ENCODE results near the gene CEP164. TPM values are rescaled to one million over a fixed set of nuclear protein-coding genes. Genes with fewer than 3 reads are reported as not detected.

The CEP164 gene
- total RNA-seq, 1 donor from 2014 or later: 5.9 TPM

DNA sequence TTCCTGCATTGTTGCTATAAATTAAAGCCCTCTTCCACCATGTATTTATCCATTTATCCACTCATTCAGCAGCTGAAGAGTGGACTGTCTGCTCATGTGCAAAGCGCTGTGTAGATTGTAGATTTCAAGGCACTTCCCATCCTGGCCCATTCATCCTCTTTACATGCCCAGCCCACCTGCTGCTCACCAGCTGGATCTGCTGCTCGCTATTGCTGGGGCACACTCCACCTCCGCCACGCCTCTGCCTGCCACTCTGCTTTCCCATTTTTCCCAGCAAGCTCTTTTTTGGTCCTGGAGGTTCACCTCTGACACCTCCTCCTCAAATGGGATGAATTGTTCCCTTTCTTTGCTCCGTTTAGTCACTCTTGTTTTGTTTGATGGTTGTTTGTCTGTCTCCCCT, 48.3 kb downstream of the CEP164 start:
- intact Hi-C loops (cut with micrococcal nuclease): no loop called here
- no peak for DNase-seq
- peaks cover 34% of the 10 kb centered on the region for H3K4me1 ChIP-seq
- no peak overlapping the region for H3K27ac ChIP-seq (replicated peaks)
- no peak for TF ChIP-seq CTCF (IDR thresholded peaks at IDR 0.05; ENCODE audit: borderline replicate concordance)
- peaks cover 51% of the 10 kb centered on the region for H3K36me3 ChIP-seq
- H3K9me3 ChIP-seq (replicated peaks): no peaks in the 10 kb centered on the region
- H3K27me3 ChIP-seq (ENCODE audit: low read depth): no peaks in the 10 kb centered on the region
- no peak overlapping the region for H3K4me3 ChIP-seq

- TF ChIP-seq CTCF (IDR thresholded peaks at IDR 0.05; ENCODE audit: borderline replicate concordance): no peak
- Histone ChIP-seq H3K27ac (replicated peaks) (no peak overlapping the region), H3K9me3 (replicated peaks) (no peaks in the 10 kb centered on the region), H3K4me1 (peaks cover 34% of the 10 kb centered on the region), H3K27me3 (ENCODE audit: low read depth) (no peaks in the 10 kb centered on the region), H3K4me3 (no peak overlapping the region), H3K36me3 (peaks cover 51% of the 10 kb centered on the region)
- DNase-seq: peak; percentile 36
- intact Hi-C loops (cut with micrococcal nuclease): no loop called here
These were observed 48.9 kb downstream of the CEP164 start for GRCh38 chr11:117376517-117376916.

GRCh38 chr11:117378976-117379865, 51.6 kb downstream of the CEP164 start:
- Histone ChIP-seq H3K4me1 (peaks cover 34% of the 10 kb centered on the region), H3K4me3 (no peak overlapping the region), H3K36me3 (peaks cover 49% of the 10 kb centered on the region), H3K27ac (replicated peaks) (peak overlapping the region; percentile 56), H3K9me3 (replicated peaks) (no peaks in the 10 kb centered on the region), H3K27me3 (ENCODE audit: low read depth) (no peaks in the 10 kb centered on the region)
- peak; percentile 43 for DNase-seq
- intact Hi-C loops (cut with micrococcal nuclease): no loop called here
- no peak for TF ChIP-seq CTCF (IDR thresholded peaks at IDR 0.05; ENCODE audit: borderline replicate concordance)

- Histone ChIP-seq H3K36me3 (peaks cover 46% of the 10 kb centered on the region), H3K4me3 (no peak overlapping the region), H3K9me3 (replicated peaks) (no peaks in the 10 kb centered on the region), H3K27me3 (ENCODE audit: low read depth) (no peaks in the 10 kb centered on the region), H3K4me1 (peaks cover 34% of the 10 kb centered on the region), H3K27ac (replicated peaks) (no peak overlapping the region)
- DNase-seq: no peak
- intact Hi-C loops (cut with micrococcal nuclease): no loop called here
- no peak for TF ChIP-seq CTCF (IDR thresholded peaks at IDR 0.05; ENCODE audit: borderline replicate concordance)
These were observed 53.0 kb downstream of the CEP164 start for GRCh38 chr11:117380676-117381075.

- DNase-seq: no peak
- Histone ChIP-seq H3K9me3 (replicated peaks) (no peaks in the 10 kb centered on the region), H3K27ac (replicated peaks) (no peak overlapping the region), H3K4me3 (no peak overlapping the region), H3K4me1 (peaks cover 23% of the 10 kb centered on the region), H3K36me3 (peaks cover 48% of the 10 kb centered on the region), H3K27me3 (ENCODE audit: low read depth) (no peaks in the 10 kb centered on the region)
- intact Hi-C loops (cut with micrococcal nuclease): no loop called here
- TF ChIP-seq CTCF (IDR thresholded peaks at IDR 0.05; ENCODE audit: borderline replicate concordance): no peak
These were observed 54.1 kb downstream of the CEP164 start for GRCh38 chr11:117381481-117382387.

Measured in left ventricle myocardium inferior (tissue), 1 donor.